ENCODE data around the gene SNUPN.

SNUPN gene

DNA sequence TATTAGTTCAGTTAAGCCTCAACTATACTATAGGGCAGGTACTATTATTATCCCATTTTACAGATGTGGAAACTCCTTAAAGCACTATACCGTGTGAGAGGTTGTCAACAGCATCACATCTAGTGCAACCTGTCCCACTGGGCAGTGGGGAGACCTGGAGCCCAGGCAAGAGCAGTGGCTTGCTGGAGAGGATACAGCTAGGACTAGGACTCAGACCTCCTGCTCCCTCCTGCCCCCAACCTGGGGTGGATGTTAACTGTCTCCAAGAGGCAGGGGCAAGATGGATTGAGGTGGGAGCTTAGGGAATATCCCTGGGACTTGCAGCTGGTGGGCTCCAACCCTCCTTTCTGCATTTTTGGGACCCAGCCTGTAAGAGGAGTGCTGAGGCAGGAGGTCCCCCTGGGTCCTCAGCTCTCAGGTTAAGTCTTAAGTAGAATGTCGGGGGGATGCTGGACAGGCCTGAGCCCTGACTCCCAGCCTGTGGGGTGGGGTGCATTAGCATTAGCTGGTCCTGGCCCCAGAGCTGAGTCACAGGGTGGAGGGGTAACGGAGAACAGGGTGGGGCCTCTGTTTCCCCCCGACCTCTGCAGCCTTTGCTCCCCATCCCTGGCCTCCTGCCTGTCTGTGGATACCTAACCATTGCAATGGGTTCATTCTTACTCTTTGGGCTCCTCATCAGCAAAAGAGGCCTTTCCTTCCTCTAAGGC is 28.8 kb upstream of the SNUPN start:
- DNase-seq (ENCODE audit: low read depth): no peak

DNA sequence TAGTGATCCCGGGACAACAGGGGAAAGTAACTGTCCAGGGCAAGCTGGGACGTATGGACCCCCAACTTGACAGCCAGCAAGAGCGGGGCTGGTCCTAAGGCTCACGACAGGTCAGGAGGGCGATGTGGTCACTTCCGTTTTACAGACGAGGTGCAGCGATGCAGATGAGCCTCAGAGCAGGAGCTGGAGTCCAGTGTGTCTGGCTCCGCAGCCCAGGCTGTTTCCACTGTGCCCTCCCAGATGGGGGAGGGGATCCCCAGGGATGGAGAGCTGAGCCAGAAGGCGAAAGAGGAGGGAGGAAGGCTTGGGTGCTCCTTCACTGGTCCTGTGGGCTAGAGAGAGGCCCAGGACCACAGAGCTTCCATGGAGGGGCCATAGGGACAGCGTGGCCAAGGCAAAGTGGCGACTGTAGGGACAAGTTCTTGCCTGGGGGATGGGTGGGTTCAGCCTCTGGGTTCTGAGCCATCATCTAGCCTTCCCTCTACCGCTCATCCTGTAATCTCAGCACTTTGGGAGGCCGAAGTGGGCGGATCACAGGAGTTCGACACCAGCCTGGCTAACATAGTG is 27.9 kb upstream of the SNUPN start:
- no peak for DNase-seq (ENCODE audit: low read depth)

DNA sequence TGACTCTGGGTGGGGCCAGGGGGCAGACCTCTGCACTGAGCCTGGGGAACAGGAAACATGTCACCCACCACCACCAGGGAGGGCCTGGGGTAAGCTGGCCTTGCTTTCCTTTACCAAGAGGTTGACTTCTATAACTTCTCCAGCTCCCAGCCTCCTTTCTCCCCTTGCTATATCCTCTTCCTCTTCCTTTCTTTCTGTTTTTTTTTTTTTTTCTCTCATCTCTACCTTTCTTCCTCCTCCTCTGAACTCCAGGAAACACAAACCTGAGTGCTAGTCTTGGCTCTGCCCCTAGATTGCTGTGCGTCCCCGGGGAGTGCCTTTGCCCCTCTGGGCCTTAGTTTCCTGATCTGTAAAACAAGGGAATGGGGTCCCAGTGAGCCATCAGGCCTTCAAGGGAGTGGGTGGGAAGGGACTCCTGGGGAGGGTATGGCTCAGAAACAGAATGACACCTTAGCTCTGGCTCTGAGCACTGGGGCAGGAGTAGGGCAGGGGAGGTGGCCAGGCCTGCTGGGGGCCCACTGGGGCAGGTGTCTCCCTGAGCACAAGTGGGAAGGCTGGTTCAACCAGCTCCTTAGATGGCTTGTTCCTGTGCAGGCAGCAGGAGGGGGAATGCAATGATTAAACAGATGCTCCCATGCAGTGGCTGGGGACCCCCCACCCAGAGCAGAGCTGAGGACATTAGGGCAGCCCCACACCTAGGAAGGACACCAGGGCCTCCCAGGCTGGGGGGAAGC is 26.5 kb upstream of the SNUPN start:
- no peak for DNase-seq (ENCODE audit: low read depth)

DNA sequence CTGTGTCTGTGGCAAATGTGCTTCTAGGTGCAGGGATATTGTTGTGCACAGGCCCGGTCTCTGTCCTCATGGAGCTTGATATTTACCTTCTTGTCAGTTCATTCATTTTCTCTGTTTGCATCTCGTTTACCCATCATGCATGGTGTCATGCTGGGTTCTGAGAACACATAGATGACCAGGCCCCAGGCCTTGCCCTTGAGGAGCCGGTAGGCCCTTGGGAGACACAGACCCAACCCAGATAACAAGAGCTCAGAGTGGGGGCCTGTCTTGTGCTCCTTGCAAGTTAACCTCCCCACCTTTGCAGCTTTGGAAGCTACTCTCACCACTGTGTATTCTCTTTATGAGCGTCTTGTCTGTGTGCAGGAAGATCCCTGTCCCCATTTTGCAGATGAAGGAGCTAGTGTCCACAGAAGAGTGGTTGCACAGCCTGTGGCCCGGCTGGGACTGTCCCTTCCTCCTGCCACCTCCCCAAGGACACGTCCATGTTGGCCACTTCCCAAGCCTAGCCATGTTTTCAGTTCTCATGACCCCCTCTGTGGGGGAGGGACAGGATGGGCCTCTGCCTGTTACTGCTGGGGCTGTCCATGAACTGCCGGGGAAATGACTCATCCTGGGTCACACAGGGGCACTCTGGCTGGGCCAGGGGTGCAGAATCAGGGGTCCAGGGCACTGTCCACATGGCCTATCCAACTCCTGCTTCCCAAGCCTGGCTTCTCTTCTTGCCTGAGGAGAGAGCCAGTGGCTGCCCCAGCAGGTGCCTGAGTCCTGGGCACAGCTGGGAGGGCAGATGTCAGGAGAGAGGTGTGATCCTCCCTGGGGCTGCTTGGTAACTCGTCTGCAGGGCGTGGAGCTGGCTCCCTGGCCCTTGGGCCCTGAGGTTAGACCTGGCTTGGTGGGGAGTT is 25.6 kb upstream of the SNUPN start:
- DNase-seq (ENCODE audit: low read depth): no peak

DNA sequence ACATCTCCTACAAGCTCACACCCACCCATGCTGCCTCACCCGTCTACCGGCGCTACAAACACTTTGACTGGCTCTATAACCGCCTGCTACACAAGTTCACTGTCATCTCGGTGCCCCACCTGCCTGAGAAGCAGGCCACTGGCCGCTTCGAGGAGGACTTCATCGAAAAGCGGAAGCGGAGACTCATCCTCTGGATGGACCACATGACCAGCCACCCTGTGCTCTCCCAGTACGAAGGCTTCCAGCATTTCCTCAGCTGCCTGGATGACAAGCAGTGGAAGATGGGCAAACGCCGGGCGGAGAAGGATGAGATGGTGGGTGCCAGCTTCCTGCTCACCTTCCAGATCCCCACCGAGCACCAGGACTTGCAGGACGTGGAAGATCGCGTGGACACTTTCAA is 24.3 kb upstream of the SNUPN start:
- no peak for DNase-seq (ENCODE audit: low read depth)

DNA sequence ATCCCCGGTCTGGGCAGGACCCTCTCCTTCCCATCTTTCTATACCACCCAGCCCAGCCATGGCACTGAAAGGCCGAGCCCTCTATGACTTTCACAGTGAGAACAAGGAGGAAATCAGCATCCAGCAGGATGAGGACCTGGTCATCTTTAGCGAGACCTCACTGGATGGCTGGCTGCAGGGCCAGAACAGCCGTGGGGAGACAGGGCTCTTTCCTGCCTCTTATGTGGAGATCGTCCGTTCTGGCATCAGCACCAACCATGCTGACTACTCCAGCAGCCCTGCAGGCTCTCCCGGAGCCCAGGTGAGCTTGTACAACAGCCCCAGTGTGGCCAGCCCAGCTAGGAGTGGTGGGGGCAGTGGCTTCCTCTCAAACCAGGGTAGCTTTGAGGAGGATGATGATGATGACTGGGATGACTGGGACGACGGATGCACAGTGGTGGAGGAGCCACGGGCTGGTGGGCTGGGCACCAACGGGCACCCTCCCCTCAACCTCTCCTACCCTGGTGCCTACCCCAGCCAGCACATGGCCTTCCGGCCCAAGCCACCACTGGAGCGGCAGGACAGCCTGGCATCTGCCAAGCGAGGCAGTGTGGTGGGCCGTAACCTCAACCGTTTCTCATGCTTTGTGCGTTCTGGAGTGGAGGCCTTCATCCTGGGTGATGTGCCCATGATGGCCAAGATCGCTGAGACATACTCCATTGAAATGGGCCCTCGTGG is 23.7 kb upstream of the SNUPN start:
- no peak for DNase-seq (ENCODE audit: low read depth)

DNA sequence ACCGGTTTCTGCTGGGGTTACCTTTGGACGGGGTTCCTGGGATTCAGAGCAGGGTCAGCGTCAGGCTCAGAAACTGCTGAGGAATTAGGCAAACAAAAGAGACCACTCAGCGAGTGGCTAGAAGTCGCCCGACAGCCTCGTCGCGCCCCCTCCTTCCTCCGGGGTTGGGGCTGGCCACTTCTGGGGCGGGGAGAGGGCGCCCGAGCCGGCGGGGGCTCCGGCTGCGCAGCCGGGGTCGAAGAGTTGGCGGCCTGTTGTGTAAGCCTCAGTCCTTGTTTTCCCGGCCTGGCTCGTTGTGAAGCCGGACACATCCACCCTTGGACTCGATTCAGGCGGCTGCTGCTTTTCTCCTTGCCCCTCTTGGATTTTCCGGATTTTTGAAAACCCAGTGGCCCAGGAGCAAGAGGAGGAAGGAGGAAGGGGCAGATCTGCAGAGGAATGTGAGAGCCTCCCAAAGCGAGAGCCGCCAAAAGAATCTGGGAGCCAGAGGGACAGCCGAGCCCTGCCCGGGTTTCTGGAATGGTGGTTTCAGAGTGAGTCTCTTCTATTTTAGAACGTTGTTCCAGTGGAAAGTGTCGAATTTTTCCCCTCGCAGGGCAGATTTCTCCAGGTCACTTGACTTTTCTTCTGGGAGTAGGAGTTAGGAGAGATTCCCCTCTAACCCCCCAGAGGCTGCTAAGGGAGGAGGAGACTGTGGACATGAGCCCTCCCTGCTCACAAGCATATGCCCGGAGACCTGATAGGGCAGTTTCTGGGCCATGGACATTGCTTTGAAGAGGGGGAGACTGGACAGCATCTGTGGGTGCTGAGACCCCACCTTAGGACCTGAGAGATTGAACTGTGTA is 22.9 kb upstream of the SNUPN start:
- no peak for DNase-seq (ENCODE audit: low read depth)

DNA sequence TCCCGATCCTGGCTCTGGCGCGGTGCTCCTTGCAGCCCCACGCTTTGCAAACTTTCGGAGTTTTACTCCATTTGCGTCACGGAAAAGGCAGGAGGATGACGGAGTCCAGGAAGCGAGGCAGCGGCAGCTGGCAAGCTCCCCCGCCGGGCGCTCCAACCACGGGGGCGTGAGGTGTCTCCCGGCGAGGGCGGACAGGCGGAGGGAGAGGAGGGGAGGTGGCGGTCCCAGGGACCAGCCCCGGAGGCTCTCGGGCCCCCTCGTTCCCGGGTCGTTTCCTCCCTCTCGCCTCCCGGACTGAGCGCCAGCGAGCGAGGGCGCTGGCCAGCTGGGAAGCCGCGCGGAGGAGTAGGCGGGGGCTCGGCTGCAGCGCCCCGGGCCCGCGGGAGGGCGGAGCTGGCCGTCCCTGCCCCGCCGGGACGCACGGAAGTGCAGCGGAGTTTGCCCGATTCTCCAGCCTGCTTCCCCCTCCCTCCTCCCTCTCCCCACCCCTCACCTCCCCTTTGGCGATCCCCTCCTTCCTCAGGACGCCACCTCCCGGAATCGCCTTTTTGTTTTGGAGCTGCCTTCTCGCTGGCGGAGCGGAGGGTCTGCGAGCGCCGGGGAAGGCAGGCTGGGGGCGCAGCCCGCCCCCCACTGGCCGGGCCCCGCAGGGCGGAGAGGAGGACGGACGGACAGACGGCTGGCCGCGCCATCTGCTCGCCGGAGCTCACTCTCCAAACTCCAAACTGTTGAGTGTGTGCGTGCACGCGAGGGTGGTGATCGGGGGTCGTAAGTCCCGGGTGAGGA is 22.0 kb upstream of the SNUPN start, which contains the start of gene SNX33:
SNX33 (plus strand) TSS at position 543 of the 786 bp plus-strand sequence. CDS start 1,191 bp downstream, outside the sequence.
- peak; percentile 83 for DNase-seq (ENCODE audit: low read depth)

DNA sequence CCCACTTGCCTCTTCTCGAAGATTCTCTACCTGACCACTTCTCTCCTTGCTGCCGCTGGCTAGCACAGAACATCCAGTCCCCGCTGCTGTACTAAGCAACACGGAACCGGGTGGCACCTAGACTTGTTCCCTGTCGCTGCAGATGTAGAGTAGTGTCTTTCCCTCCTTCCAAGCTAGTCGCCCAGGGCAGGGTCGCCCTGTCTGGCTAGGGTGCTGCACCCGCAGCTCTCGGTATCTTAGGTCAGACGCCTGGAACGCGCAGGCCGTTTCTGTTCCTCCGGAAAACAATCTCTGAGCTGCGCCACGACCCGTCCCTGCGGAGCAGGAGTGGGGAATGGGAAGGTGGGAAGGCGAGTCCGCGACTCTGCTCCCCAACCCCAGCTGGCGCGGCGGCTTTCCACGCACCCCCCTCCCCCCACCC is 21.4 kb upstream of the SNUPN start:
- DNase-seq (ENCODE audit: low read depth): no peak

DNA sequence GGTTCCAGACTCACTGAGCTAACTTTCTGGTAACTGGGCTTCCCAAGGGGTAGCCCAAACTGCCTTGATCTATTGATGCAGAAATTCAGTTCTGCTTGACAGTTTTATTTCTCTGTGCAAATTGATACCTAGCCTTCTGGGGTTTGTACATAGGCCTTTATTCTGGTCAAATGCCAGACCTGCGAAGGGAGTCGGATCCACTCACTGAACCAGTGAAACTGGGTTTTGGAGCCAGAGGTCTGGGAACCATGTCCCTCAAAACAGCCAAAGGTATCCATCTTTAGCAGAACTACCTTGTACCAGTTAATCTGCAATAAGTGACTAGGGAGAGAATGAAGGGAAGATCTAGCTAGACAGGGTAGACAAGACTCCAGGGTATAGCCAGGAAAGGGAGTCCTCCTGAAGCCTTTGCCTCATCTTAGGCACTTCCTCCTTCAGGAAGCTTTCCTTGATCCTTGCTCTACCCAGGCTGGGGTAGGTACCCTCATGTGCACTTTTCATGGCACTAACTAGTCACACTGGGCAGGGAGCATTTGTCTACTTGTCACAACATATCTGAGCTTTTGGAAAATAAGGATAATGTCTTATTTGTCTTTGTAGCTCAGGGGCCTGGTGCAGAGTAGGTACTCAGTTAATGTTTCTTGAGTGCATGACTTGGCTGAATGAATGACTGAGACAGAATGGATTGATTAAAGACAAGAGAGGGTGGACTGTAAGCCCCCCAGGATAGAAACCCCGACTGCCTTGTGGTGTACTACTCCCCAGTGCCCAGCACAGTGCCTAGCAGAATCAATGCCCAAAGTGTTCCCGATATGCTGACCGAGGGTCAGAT is 20.8 kb upstream of the SNUPN start:
- no peak for DNase-seq (ENCODE audit: low read depth)

DNA sequence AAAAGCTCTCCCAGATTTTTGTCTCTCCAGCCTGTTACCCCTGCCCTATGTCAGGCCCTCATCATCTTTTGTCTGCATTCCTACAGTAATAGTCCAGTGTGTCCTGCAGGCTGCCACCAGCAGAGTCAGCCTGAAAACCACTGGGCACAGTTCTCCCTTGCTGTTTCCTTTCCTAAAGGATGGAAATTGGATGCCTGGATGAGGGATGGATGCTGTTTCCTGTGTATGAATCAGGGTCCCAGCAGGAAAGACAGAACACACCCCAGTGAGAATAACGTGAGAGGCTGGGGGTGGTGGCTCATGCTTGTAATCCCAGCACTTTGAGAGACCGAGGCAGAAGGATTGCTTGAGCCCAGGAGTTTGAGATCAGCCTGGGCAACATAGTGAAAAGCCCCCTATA is 18.9 kb upstream of the SNUPN start:
- DNase-seq (ENCODE audit: low read depth): no peak

DNA sequence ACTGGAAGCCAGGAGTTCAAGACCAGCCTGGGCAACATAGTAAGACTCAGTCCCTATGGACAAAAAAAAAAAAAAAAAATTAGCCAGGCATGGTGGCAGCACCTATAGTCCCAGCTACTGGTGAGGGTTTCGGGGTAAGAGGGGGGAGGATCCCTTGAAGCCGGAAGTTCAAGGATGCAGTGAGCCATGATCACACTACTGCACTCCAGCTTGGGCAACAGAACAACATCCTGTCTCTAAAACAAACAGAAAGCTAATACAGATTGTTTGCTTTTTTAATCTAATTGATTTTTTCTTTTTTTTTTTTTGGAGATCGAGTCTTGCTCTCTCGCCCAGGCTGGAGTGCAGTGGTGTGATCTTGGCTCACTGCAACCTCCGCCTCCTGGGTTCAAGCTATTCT is 16.1 kb upstream of the SNUPN start:
- DNase-seq (ENCODE audit: low read depth): no peak

DNA sequence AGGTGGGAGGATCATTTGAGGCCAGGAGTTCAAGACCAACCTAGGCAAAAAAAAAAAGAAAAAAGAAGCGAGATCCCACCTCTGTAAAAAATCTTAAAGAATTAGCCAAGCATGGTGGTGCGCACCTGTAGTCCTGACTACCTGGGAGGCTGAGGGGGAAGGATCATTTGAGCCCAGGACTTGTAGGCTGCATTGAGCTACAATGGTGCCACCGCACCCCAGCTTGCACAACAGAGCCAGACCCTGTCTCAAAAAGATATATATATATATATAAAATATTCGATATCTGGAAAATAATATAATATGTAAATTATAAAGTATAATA is 15.6 kb upstream of the SNUPN start:
- no peak for DNase-seq (ENCODE audit: low read depth)

DNA sequence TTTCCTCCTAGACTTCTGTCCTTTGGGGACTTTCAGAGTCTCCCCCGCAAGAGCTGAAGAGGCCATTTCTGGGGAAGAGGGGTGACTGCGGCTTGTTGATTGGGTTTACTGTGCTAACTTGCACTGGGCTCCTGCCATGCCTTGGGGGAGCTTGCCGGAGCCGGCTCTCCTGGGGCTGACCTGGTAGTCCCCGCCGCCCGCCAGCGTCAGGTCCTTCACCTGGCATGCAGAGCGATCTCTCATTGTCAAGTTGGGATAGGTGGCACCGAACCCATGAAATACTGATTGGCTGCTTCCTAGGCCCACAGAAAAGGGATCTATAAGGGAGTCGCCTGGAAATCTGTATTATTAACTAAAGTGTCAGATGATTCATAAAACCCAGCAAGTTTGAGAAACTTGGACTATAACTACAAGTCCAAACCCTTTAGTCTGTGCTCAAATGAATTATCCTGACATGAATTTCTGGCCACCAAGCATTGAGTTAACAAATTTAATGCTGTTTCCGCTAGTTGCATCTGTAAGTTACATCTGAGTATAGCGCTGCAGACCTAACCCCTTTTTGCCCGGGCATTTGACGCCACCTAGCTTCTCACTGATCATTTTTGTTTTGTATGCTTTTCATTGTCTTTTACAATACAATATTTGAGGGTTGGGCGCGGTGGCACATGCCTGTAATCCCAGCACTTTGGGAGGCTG is 15.1 kb upstream of the SNUPN start:
- no peak for DNase-seq (ENCODE audit: low read depth)

DNA sequence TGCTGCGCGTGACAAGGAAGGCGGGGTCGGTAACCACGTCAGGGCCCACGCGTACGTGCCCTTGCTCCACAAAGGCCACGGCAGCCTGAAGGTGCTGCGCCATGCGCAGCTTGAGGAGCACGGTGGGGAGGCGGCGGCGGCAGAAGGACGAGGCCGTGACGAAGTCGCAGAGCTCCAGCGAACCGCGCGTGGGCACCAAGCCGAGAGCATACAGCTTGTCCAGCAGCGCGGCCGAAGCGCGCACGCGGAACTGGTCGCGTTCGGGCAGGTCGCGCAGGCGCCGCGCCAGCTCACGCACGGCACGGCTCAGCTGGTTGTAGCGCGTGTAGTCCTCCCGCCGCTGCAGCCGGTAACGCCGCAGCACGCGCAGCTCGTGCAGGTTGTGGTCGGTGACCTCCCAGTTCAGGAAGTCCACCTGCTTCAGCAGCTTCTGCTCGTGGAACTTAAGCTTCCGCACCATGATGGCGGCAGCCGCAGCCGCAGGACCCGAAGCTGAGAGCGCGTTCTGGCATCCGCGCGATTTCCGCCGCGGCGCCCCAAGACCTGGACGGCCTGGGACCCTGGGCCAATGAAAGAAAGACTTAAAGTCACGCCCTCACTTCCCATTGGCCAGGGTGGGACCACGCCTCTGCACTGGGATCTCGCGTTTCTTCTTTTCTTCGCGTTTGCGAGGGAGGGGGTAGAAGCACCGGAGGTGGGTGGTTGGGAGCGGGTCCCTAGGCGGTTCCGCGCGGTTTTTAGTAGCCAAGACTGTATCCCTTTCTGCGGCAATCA is 14.4 kb upstream of the SNUPN start, which contains the start of gene IMP3:
IMP3 (minus strand) TSS at position 516 of the 774 bp plus-strand sequence; CDS start at position 460, 56 bp downstream.
- peak; percentile 98 for DNase-seq (ENCODE audit: low read depth)

DNA sequence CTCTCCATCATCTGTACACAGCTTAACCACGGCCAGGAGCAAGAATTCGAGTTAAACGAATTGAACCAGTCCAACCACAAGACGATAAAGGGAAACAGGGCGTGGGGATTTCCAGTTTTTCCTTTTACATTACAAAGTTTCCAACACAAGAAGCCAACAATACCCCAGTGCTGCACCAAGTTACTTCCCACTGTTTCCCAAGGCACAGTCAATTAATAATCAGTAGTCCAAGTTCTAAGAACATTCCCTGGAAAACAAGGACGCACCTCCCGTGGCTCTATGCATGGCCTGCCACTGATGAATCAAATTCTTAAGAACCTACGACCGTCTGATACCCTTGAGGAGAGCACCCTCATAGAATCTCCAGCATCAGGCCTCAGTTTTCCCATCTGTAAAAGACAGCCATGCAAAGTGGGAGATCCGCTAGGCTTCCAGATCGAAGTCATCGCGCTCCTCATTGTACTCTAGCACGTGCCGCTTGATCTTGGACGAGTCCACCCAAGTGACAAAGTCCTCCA is 13.7 kb upstream of the SNUPN start:
- no peak for DNase-seq (ENCODE audit: low read depth)

Measured in stromal cell of bone marrow (primary cell).